ENCODE measurements around the gene FIP1L1. TPM values are rescaled to one million over a fixed set of nuclear protein-coding genes. Genes with fewer than 3 reads are reported as not detected.
A peak's percentile ranks its signal among the peaks of the same experiment; 100 is the strongest.
"Not testable (repeated sequence)": the region's sequence is repeated elsewhere in the genome, so short reads cannot be mapped to it uniquely, and the experiment has no call there.

Gene FIP1L1
- total and polyA plus RNA-seq, 2 donors = 38.9 to 121 TPM

- no peak for DNase-seq (ENCODE audit: extremely low spot score)
- Histone ChIP-seq H3K27ac (ENCODE audit: low read depth) (no peak overlapping the region), H3K4me3 (ENCODE audit: low read depth, low read length) (peak overlapping the region; percentile 77), H3K4me1 (ENCODE audit: insufficient read depth) (no peaks in the 10 kb centered on the region), H3K36me3 (ENCODE audit: insufficient read depth) (no peaks in the 10 kb centered on the region)
- under 1% methylated on average over 8 of the region's 8 CpGs for whole genome bisulfite sequencing
Observed at GRCh38 chr4:53365121-53365485, 12.3 kb upstream of the FIP1L1 start.

GRCh38 chr4:53365486-53366300, 11.7 kb upstream of the FIP1L1 start, which contains the start of gene SCFD2:
SCFD2 (minus strand) TSS chr4:53366061.
- DNase-seq (ENCODE audit: extremely low spot score) = peak; percentile 97
- H3K27ac ChIP-seq (ENCODE audit: low read depth) = no peak within 1 kb of the TSS
- H3K36me3 ChIP-seq (ENCODE audit: insufficient read depth) = no peaks in the 10 kb centered on the region
- under 1% methylated on average over 51 of the region's 51 CpGs for WGBS
- peak within 1 kb of the TSS; percentile 77 for H3K4me3 ChIP-seq (ENCODE audit: low read depth, low read length)
- H3K4me1 ChIP-seq (ENCODE audit: insufficient read depth) = no peaks in the 10 kb centered on the region

GRCh38 chr4:53366301-53366716, 11.1 kb upstream of the FIP1L1 start:
- 14% methylated on average over 8 of the region's 8 CpGs for WGBS
- H3K36me3 ChIP-seq (ENCODE audit: insufficient read depth) = no peaks in the 10 kb centered on the region
- no peak overlapping the region for H3K27ac ChIP-seq (ENCODE audit: low read depth)

GRCh38 chr4:53367721-53368120, 9.7 kb upstream of the FIP1L1 start:
- Histone ChIP-seq H3K4me1 (ENCODE audit: insufficient read depth) (no peaks in the 10 kb centered on the region), H3K4me3 (ENCODE audit: low read depth, low read length) (no peak overlapping the region), H3K36me3 (ENCODE audit: insufficient read depth) (no peaks in the 10 kb centered on the region), H3K27ac (ENCODE audit: low read depth) (no peak overlapping the region)
- no peak for DNase-seq (ENCODE audit: extremely low spot score)
- WGBS = 74% methylated on average over 2 of the region's 2 CpGs

More at GRCh38 chr4:53366301-53366716, 11.1 kb upstream of the FIP1L1 start:
- no peaks in the 10 kb centered on the region for H3K4me1 ChIP-seq (ENCODE audit: insufficient read depth)
- H3K4me3 ChIP-seq (ENCODE audit: low read depth, low read length) = peak overlapping the region; percentile 77
- no peak for DNase-seq (ENCODE audit: extremely low spot score)

- no peak for DNase-seq (ENCODE audit: extremely low spot score)
- Histone ChIP-seq H3K36me3 (ENCODE audit: insufficient read depth) (no peaks in the 10 kb centered on the region), H3K4me3 (ENCODE audit: low read depth, low read length) (no peak overlapping the region), H3K27ac (ENCODE audit: low read depth) (no peak overlapping the region), H3K4me1 (ENCODE audit: insufficient read depth) (no peaks in the 10 kb centered on the region)
- 92% methylated on average over 3 of the region's 3 CpGs for WGBS
Observed at GRCh38 chr4:53371049-53371448, 6.4 kb upstream of the FIP1L1 start.

- 71% methylated on average over 4 of the region's 4 CpGs for WGBS
- H3K36me3 ChIP-seq (ENCODE audit: insufficient read depth) = no peaks in the 10 kb centered on the region
- H3K27ac ChIP-seq (ENCODE audit: low read depth) = no peak overlapping the region
- H3K4me3 ChIP-seq (ENCODE audit: low read depth, low read length) = no peak overlapping the region
- no peaks in the 10 kb centered on the region for H3K4me1 ChIP-seq (ENCODE audit: insufficient read depth)
- DNase-seq (ENCODE audit: extremely low spot score) = no peak
Observed at GRCh38 chr4:53371843-53372521, 5.5 kb upstream of the FIP1L1 start.

GRCh38 chr4:53374777-53375258, 2.6 kb upstream of the FIP1L1 start:
- no peak overlapping the region for H3K27ac ChIP-seq (ENCODE audit: low read depth)
- no peak overlapping the region for H3K4me3 ChIP-seq (ENCODE audit: low read depth, low read length)
- no peak for DNase-seq (ENCODE audit: extremely low spot score)
- WGBS = 58% methylated on average over 4 of the region's 4 CpGs
- no peaks in the 10 kb centered on the region for H3K4me1 ChIP-seq (ENCODE audit: insufficient read depth)
- H3K36me3 ChIP-seq (ENCODE audit: insufficient read depth) = no peaks in the 10 kb centered on the region

- Histone ChIP-seq H3K4me3 (ENCODE audit: low read depth, low read length) (peak overlapping the region; percentile 93), H3K36me3 (ENCODE audit: insufficient read depth) (no peaks in the 10 kb centered on the region), H3K4me1 (ENCODE audit: insufficient read depth) (no peaks in the 10 kb centered on the region), H3K27ac (ENCODE audit: low read depth) (no peak overlapping the region)
- no peak for DNase-seq (ENCODE audit: extremely low spot score)
- 48% methylated on average over 5 of the region's 5 CpGs for WGBS
Observed at GRCh38 chr4:53376900-53377299, 541 bp upstream of the FIP1L1 start.

GRCh38 chr4:53378171-53378482, 686 bp downstream of the FIP1L1 start:
- peak overlapping the region; percentile 51 for H3K27ac ChIP-seq (ENCODE audit: low read depth)
- no peaks in the 10 kb centered on the region for H3K36me3 ChIP-seq (ENCODE audit: insufficient read depth)
- H3K4me3 ChIP-seq (ENCODE audit: low read depth, low read length) = peak overlapping the region; percentile 93
- no peaks in the 10 kb centered on the region for H3K4me1 ChIP-seq (ENCODE audit: insufficient read depth)
- no peak for DNase-seq (ENCODE audit: extremely low spot score)
- under 1% methylated on average over 10 of the region's 10 CpGs for WGBS

- WGBS = 91% methylated on average over 4 of the region's 4 CpGs
- Histone ChIP-seq H3K36me3 (ENCODE audit: insufficient read depth) (no peaks in the 10 kb centered on the region), H3K4me3 (ENCODE audit: low read depth, low read length) (no peak overlapping the region), H3K27ac (ENCODE audit: low read depth) (no peak overlapping the region), H3K4me1 (ENCODE audit: insufficient read depth) (no peaks in the 10 kb centered on the region)
- DNase-seq (ENCODE audit: extremely low spot score) = no peak
Observed at GRCh38 chr4:53380221-53380620, 2.8 kb downstream of the FIP1L1 start.

GRCh38 chr4:53409479-53409878, 32.0 kb downstream of the FIP1L1 start:
- not testable (repeated sequence) for H3K4me1 ChIP-seq (ENCODE audit: insufficient read depth); H3K27ac ChIP-seq (ENCODE audit: low read depth); DNase-seq (ENCODE audit: extremely low spot score); H3K36me3 ChIP-seq (ENCODE audit: insufficient read depth); H3K4me3 ChIP-seq (ENCODE audit: low read depth, low read length)
- WGBS = 98% methylated on average over 11 of the region's 11 CpGs

- 98% methylated on average over 3 of the region's 3 CpGs for WGBS
Observed at GRCh38 chr4:53419208-53419607, 41.8 kb downstream of the FIP1L1 start.

GRCh38 chr4:53421791-53422190, 44.4 kb downstream of the FIP1L1 start:
- H3K4me3 ChIP-seq (ENCODE audit: low read depth, low read length) = no peak overlapping the region
- H3K36me3 ChIP-seq (ENCODE audit: insufficient read depth) = no peaks in the 10 kb centered on the region
- 87% methylated on average over 2 of the region's 2 CpGs for WGBS
- no peak for DNase-seq (ENCODE audit: extremely low spot score)
- no peaks in the 10 kb centered on the region for H3K4me1 ChIP-seq (ENCODE audit: insufficient read depth)
- no peak overlapping the region for H3K27ac ChIP-seq (ENCODE audit: low read depth)

More at GRCh38 chr4:53419208-53419607, 41.8 kb downstream of the FIP1L1 start:
- no peak for DNase-seq (ENCODE audit: extremely low spot score)
- no peak overlapping the region for H3K4me3 ChIP-seq (ENCODE audit: low read depth, low read length)
- no peaks in the 10 kb centered on the region for H3K36me3 ChIP-seq (ENCODE audit: insufficient read depth)
- no peaks in the 10 kb centered on the region for H3K4me1 ChIP-seq (ENCODE audit: insufficient read depth)
- H3K27ac ChIP-seq (ENCODE audit: low read depth) = no peak overlapping the region

- Histone ChIP-seq H3K4me1 (ENCODE audit: insufficient read depth) (no peaks in the 10 kb centered on the region), H3K4me3 (ENCODE audit: low read depth, low read length) (no peak overlapping the region), H3K27ac (ENCODE audit: low read depth) (no peak overlapping the region), H3K36me3 (ENCODE audit: insufficient read depth) (no peaks in the 10 kb centered on the region)
- WGBS = 99% methylated on average over 1 of the region's 1 CpG
- DNase-seq (ENCODE audit: extremely low spot score) = no peak
Observed at GRCh38 chr4:53422367-53422766, 44.9 kb downstream of the FIP1L1 start.
